PFSK-1 (cell line): ENCODE measurements around the gene CD300E. TPM values are rescaled to one million over a fixed set of nuclear protein-coding genes. Genes with fewer than 3 reads are reported as not detected.

Experiments
- FOXP2 ChIP-seq: optimal IDR thresholded peaks from 2 replicates; pipeline ENCODE3; 2011; ENCODE audit warnings: borderline replicate concordance, control low read depth, inconsistent platforms; ENCODE audit not compliant: insufficient read depth; ENCODE audit errors: extremely low read length, extremely low read depth
- POLR2AphosphoS5 ChIP-seq: IDR thresholded peaks from 2 replicates; pipeline ENCODE4 v1.6.1; 2012; ENCODE audit warnings: low read depth, mild to moderate bottlenecking, control low read depth, low read length, moderate library complexity
- REST ChIP-seq, 2 experiments: IDR thresholded peaks; 2 replicates each; pipeline versions ENCODE4 v1.6.1 to v1.8.0; 2011 to 2012; ENCODE audit warnings: low read depth in 2 of 2, low read length in 2 of 2, control low read depth in 1 of 2, inconsistent platforms in 1 of 2, mild to moderate bottlenecking in 1 of 2, moderate library complexity in 1 of 2; ENCODE audit not compliant: insufficient read depth in 1 of 2
- SIN3A ChIP-seq: IDR thresholded peaks from 2 replicates; pipeline ENCODE4 v1.6.1; 2012; ENCODE audit warnings: mild to moderate bottlenecking, low read length, moderate library complexity, borderline replicate concordance; ENCODE audit not compliant: insufficient read depth
- TAF1 ChIP-seq: IDR thresholded peaks from 2 replicates; pipeline ENCODE4 v1.6.1; 2012; ENCODE audit warnings: low read length, control low read depth, borderline replicate concordance; ENCODE audit not compliant: insufficient read depth
- polyA plus RNA-seq: library from polyadenylated mRNA; unstranded; fragments of >200 nt; gene quantifications from one replicate; pipeline ENCODE4 v1.2.1, GENCODE V29; 2012; ENCODE audit warnings: low read depth, missing spikeins; ENCODE audit not compliant: insufficient read length

The CD300E gene
- not detected for polyA plus RNA-seq

- TF ChIP-seq TAF1: no peak
These were observed at the start of gene CD300E for GRCh38 chr17:74623693-74624093. Gene CD300E, minus strand, starts transcription at chr17:74623738. Its CDS starts 117 bp downstream, at chr17:74623621.

GRCh38 chr17:74671031-74671771 is 47.7 kb upstream of the CD300E start:
- TF ChIP-seq REST (IDR thresholded peaks at IDR 0.05; ENCODE audit: insufficient read depth in 1 of 2, low read depth in 2 of 2, low read length in 2 of 2) (peak; percentile 98), POLR2AphosphoS5 (no peak), FOXP2 (no peak), SIN3A (peak; percentile 98), TAF1 (no peak)

GRCh38 chr17:74670329-74670728 is 46.8 kb upstream of the CD300E start:
- TF ChIP-seq POLR2AphosphoS5 (no peak), SIN3A (no peak), FOXP2 (no peak), TAF1 (no peak), REST (IDR thresholded peaks at IDR 0.05; ENCODE audit: insufficient read depth in 1 of 2, low read depth in 2 of 2, low read length in 2 of 2) (no peak)

GRCh38 chr17:74663561-74663960 is 40.0 kb upstream of the CD300E start:
- TF ChIP-seq SIN3A (no peak), REST (IDR thresholded peaks at IDR 0.05; ENCODE audit: insufficient read depth in 1 of 2, low read depth in 2 of 2, low read length in 2 of 2) (no peak), TAF1 (no peak), POLR2AphosphoS5 (no peak), FOXP2 (no peak)

GRCh38 chr17:74659889-74660288 is 36.4 kb upstream of the CD300E start:
- TF ChIP-seq REST (IDR thresholded peaks at IDR 0.05; ENCODE audit: insufficient read depth in 1 of 2, low read depth in 2 of 2, low read length in 2 of 2): no peak
- TF ChIP-seq TAF1: no peak
- TF ChIP-seq POLR2AphosphoS5: no peak
- TF ChIP-seq SIN3A: no peak
- no peak for TF ChIP-seq FOXP2
